ENCODE measurements around the gene RABGGTB. TPM values are rescaled to one million over a fixed set of nuclear protein-coding genes. Genes with fewer than 3 reads are reported as not detected.
"Not testable (repeated sequence)": the region's sequence is repeated elsewhere in the genome, so short reads cannot be mapped to it uniquely, and the experiment has no call there.

RABGGTB gene
- total RNA-seq, 1 donor from 2014 or later, result 71.6 TPM

DNA sequence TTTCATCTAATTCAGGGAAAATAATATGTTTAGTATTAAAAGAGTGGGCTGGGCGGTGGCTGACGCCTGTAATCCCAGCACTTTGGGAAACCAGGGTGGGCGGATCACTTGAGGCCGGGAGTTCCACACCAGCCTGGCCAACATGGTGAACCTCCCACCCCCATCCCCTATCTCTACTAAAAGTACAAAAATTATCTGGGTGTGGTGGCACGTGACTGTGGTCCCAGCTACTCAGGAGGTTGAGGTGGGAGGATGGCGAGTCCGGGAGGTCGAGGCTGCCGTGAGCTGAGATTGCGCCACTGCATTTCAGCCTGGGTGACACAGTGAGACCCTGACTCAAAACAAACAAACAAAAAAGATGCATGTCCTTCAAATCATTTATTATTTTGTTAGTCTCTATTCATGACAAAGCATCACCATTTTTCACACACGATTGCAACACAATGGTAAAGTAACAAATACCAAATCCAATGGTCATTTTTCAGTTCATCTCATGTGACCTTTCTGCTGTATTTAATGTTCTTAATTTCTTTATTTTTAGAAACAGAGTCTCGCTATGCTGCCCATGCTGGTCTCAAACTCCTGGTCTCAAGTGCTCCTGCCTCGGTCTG, 11.7 kb downstream of the RABGGTB start:
- TF ChIP-seq, protein P1, sequence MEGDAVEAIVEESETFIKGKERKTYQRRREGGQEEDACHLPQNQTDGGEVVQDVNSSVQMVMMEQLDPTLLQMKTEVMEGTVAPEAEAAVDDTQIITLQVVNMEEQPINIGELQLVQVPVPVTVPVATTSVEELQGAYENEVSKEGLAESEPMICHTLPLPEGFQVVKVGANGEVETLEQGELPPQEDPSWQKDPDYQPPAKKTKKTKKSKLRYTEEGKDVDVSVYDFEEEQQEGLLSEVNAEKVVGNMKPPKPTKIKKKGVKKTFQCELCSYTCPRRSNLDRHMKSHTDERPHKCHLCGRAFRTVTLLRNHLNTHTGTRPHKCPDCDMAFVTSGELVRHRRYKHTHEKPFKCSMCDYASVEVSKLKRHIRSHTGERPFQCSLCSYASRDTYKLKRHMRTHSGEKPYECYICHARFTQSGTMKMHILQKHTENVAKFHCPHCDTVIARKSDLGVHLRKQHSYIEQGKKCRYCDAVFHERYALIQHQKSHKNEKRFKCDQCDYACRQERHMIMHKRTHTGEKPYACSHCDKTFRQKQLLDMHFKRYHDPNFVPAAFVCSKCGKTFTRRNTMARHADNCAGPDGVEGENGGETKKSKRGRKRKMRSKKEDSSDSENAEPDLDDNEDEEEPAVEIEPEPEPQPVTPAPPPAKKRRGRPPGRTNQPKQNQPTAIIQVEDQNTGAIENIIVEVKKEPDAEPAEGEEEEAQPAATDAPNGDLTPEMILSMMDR (IDR thresholded peaks at IDR 0.05), result no peak
- DNase-seq (no peak), ATAC-seq (no peak)
- Histone ChIP-seq H3K9me3 (no peaks in the 10 kb centered on the region), H3K4me3 (no peak overlapping the region), H3K36me3 (peaks cover 48% of the 10 kb centered on the region), H3K27ac (no peak overlapping the region), H3K4me1 (no peaks in the 10 kb centered on the region), H3K27me3 (no peaks in the 10 kb centered on the region)
- intact Hi-C loops (cut with DNase I), result no loop called here

DNA sequence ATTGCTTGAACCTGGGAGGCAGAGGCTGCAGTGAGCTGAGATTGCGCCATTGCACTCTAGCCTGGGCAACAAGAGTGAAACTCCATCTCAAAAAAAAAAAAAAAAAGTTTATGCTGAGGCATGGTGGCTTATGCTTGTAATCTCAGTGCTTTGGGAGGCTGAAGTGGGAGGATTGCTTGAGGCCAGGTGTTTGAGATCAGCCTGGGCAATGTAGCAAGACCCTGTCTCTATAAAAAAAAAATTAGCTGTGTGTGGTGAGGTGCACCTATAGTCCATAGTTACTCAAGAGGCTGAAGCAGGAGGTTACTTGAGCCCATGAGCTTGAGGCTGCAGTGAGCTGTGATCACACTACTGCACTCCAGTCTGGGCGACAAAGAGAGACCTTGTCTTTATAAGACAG, 15.4 kb downstream of the RABGGTB start:
- ATAC-seq; H3K4me3 ChIP-seq; intact Hi-C loops (cut with DNase I); H3K4me1 ChIP-seq; H3K9me3 ChIP-seq; DNase-seq; H3K27me3 ChIP-seq; H3K27ac ChIP-seq: not testable (repeated sequence)
- peaks cover 10% of the 10 kb centered on the region for H3K36me3 ChIP-seq

DNA sequence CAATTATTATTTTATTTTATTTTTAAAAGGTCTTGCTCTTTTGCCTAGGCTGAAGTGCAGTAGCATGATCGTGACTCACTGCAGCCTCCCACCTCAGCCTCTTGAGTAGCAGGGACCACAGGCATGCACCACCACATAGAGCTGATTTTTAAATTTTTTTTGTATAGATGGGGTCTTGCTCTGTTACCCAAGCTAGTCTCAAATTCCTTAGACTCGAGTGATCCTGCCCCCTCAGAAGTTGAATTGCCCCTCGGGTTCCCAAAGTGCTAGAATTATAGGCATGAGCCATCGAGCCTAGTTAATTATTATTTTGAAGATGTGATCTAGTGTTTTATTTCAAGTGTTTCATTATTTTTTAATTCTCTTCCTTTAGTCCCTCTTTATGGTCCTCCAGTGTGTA, 22.9 kb downstream of the RABGGTB start:
- Histone ChIP-seq H3K27me3 (no peaks in the 10 kb centered on the region), H3K36me3 (no peaks in the 10 kb centered on the region), H3K4me1 (no peaks in the 10 kb centered on the region), H3K27ac (no peak overlapping the region), H3K4me3 (no peak overlapping the region), H3K9me3 (no peaks in the 10 kb centered on the region)
- intact Hi-C loops (cut with DNase I), result no loop called here
- ATAC-seq (no peak), DNase-seq (no peak)
- TF ChIP-seq, protein P1 (IDR thresholded peaks at IDR 0.05), result no peak

DNA sequence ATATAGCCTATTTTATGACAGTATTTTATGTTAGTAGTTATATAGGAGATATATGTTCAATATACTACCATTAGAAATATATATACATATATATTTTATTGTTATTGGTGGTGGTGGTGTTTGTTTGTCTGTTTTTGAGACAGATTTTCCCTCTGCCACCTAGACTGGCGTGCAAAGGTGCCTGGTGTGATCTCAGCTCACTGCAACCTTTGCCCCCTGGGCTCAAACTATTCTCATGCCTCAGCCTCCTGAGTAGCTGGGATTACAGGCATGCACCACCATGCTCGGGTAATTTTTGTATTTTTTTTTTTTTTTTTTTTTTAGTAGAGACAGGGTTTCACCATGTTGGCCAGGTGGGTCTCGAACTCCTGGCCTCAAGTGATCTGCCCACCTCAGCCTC, 24.1 kb downstream of the RABGGTB start:
- H3K27me3 ChIP-seq; H3K27ac ChIP-seq; intact Hi-C loops (cut with DNase I); H3K4me3 ChIP-seq; H3K4me1 ChIP-seq; DNase-seq; H3K9me3 ChIP-seq; H3K36me3 ChIP-seq; ATAC-seq: not testable (repeated sequence)

DNA sequence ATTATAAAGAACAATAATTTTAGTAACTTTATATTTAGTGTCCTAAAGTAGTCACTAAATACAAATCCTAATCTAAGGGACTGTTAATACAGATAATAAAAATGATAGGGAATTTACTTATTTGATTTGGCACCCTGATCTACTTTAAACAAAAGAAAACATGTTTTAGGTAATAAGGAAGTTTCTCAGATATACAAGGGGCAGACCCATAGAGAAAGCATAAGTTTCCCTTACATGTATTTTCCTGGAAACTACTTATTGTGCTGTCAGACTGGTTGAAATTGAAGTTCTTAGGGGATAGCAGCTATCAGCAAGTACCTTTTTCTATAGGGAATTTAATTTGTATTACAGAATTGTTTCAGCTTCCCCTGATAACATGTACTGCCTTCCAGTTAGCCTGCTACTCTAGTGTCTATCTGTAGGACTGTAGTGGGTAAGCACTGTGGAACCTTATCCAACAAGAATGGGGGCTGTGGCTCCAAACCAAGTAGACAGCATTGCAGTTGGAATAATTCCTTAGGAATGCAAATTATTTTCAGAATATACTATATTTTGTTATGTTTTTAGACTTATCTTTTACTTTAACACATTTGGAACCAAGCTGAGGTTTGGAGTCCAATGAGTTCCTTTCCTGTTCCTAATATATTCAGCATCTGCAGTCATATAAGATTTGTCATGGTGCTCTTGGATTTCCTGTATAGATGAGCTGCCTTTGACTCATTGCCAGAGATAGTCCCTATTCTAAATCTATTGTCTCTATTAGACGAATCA, 25.3 kb downstream of the RABGGTB start:
- DNase-seq, result no peak
- ATAC-seq, result no peak
- TF ChIP-seq, protein P1 (IDR thresholded peaks at IDR 0.05), result no peak
- no peaks in the 10 kb centered on the region for H3K36me3 ChIP-seq
- no peak overlapping the region for H3K4me3 ChIP-seq
- no peak overlapping the region for H3K27ac ChIP-seq
- H3K4me1 ChIP-seq, result no peaks in the 10 kb centered on the region
- no peaks in the 10 kb centered on the region for H3K27me3 ChIP-seq
- intact Hi-C loops (cut with DNase I), result no loop called here
- H3K9me3 ChIP-seq, result no peaks in the 10 kb centered on the region

GRCh38 chr1:75812065-75812464, 26.0 kb downstream of the RABGGTB start:
- ATAC-seq, result no peak
- no peak overlapping the region for H3K27ac ChIP-seq

DNA sequence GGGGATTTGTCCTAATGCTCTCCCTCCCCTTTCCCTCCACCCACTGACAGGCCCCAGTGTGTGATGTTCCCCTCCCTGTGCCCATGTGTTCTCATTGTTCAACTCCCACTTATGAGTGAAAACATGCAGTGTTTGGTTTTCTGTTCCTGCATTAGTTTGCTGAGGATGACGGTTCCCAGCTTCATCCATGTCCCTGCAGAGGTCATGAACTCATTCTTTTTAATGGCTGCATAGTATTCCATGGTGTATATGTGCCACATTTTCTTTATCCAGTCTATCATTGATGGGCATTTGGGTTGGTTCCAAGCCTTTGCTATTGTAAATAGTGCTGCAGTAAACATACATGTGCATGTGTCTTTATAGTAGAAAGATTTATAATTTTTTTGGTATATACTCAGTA, 37.5 kb downstream of the RABGGTB start:
- H3K9me3 ChIP-seq, result not testable (repeated sequence)

More at GRCh38 chr1:75812065-75812464, 26.0 kb downstream of the RABGGTB start:
- H3K36me3 ChIP-seq, result no peaks in the 10 kb centered on the region
- H3K9me3 ChIP-seq, result no peaks in the 10 kb centered on the region
- no peaks in the 10 kb centered on the region for H3K4me1 ChIP-seq
- H3K27me3 ChIP-seq, result no peaks in the 10 kb centered on the region
- H3K4me3 ChIP-seq, result no peak overlapping the region
- DNase-seq, result no peak
- intact Hi-C loops (cut with DNase I), result no loop called here
- TF ChIP-seq, protein P1 (IDR thresholded peaks at IDR 0.05), result no peak

More for the DNA sequence above, 37.5 kb downstream of the RABGGTB start:
- H3K4me3 ChIP-seq; H3K36me3 ChIP-seq; H3K27me3 ChIP-seq; intact Hi-C loops (cut with DNase I); H3K27ac ChIP-seq; DNase-seq; ATAC-seq; H3K4me1 ChIP-seq: not testable (repeated sequence)
